ENCODE measurements around the gene NCAPH2.

Gene NCAPH2

DNA sequence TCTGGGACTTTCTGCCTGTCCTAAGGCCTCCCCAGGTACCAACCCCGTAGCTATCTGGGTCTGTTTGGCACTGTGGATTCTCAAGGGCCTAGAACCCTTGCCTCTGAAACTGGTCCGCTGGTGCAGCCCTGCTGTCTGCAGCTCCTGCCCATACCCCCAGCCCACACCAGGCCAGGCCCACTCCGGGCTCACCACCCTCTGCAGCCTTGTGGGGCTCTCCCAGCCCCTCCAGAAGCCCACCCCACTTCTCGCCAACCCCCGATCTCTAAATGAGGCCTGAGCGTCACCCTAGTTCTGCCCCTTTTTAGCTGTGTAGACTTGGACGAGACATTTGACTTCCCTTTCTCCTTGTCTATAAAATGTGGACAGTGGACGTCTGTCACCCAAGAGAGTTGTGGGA, 42.4 kb downstream of the NCAPH2 start:
- no peak for DNase-seq

GRCh38 chr22:50551160-50551752, 43.2 kb downstream of the NCAPH2 start:
- DNase-seq: no peak

DNA sequence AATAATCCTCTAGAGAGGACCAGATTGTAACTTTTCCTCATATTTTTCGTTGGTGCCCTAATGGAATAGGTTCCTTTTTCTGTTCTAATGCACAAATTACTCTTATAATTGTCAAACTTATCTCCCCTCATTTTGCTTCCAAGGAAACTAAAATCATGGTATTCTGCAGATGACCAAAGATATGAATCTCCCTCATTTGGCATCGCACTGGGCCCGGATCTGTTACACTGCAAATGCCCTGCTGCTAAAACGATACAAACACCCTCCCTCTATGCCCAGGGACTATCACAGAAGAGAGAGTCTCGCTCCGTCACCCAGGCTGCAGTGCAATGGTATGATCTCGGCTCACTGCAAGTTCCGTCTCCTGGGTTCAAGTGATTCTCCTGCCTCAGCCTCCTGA, 45.3 kb downstream of the NCAPH2 start:
- no peak for DNase-seq

- no peak for DNase-seq
These were observed 48.7 kb downstream of the NCAPH2 start for GRCh38 chr22:50556703-50557102.

DNA sequence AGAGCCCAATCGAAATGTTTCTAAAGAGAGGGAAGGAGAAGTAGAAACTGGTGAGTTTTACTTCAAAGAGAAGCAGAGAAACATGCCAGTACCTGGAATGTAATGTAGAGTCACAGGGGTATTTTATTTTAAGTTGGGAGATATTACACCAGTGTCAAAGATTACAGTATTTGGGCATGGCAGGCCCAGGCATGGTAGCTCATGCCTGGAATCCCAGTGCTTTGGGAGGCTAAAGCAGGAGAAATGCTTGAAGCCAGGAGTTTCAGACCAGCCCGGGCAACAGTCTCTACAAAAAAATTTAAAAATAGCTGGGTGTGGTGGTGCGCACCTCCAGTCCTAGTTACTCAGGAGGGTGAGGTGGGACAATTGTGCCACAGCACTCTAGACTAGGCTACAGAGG, 52.0 kb downstream of the NCAPH2 start:
- no peak for DNase-seq

- DNase-seq: no peak
These were observed 53.7 kb downstream of the NCAPH2 start for GRCh38 chr22:50561401-50562358.

GRCh38 chr22:50562523-50563412, 54.7 kb downstream of the NCAPH2 start, which contains the start of gene SYCE3:
SYCE3 (minus strand) TSS chr22:50562919; CDS start chr22:50556405, 6,514 bp downstream.
- peak; percentile 92 for DNase-seq

DNA sequence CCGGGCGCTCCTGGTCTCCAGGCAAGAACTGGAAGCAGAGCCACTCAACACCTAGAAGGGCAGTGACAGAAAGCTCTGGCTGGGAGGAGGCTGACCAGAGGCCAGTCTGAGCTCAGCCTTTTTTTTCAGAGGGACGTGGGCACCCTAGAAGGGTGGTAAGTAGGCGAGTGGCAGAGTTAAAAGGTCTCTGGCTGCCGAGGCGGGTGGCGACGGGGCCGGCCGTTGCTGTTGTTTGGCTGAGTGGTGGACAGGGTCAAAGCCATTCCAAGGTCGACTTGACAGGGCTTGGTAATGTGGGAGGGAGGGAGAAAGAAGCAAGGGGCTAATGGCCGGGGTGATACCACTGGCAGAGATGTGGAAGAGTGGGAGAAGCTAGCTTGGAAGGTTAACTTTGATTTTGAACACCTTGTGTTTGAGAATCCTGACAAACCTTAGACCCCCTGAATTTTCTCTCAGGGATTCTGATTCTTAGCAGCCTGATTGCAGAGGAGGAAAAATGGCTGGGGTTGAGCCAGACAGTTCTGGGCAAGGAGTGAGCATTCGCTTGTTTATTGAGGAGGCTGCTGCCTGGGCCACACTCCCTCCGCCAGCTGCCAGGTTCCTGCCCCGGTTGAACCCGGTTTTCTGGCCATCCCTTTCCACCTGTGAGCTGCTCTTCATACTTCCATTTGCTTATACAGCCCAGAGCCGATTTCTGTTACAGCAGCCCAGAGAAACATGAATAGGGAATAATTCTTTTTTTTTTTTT, 55.6 kb downstream of the NCAPH2 start:
- no peak for DNase-seq

DNA sequence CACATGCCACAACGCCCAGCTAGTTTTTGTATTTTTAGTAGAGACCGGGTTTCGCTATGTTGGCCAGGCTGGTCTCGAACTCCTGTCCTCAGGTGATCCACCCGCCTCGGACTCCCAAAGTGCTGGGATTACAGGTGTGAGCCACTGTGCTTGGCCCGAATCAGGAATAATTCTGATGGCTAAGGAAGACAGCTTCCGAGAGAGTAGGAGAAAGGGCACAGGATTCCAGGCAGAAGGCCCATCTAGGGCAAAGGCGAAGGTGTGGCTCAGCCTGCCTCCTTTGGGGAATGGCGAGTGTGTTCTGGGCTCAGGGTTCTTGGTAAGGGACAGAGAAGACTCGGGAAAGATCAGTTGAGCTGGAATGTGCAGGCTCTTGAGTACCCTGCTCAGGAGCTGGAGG, 56.3 kb downstream of the NCAPH2 start:
- no peak for DNase-seq

DNA sequence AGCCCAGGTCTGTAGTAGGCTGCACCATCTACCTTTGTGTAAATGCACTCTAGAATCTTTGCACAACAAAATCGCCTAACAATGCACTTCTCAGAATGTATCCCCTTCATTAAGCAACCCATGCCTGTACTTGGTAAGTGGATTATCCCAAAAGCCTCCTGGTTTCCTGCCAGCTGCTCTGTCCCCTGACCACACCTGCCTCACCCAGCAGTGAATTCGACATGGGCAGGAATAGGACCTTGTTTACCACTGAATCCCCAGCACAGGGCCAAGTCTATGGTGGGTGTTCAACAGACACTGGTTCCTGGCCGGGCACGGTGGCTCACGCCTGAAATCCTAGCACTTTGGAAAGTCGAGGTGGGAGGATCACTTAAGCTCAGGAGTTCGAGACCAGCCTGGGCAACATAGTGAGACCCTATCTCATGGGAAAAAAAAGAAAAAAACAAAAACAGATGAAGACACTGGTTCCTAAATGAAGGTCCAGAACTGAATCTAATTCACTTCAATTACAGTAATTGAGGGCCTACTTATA, 59.8 kb downstream of the NCAPH2 start:
- DNase-seq: no peak

DNA sequence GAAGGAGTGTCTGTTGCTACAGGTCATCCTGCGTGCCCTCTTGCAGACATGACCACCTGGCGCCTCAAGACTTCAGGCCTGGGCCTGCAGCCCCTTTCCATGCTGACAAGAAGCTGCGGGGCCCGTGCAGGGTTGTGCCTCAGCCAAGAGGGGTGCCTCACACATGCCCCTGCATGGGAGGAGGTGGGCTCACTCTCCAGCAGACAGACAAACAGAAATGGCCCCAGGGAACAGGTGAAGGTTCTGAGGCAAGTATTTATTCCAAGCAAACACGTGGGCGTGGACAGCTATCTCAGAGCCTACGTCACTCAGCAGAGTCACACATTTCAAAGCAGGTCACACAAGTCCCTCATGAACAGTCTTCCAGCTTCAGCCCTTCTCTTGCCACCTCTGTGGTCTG, 60.6 kb downstream of the NCAPH2 start:
- DNase-seq: no peak

GRCh38 chr22:50569041-50569459, 61.0 kb downstream of the NCAPH2 start:
- DNase-seq: no peak

GRCh38 chr22:50569896-50570535, 62.0 kb downstream of the NCAPH2 start:
- no peak for DNase-seq

DNA sequence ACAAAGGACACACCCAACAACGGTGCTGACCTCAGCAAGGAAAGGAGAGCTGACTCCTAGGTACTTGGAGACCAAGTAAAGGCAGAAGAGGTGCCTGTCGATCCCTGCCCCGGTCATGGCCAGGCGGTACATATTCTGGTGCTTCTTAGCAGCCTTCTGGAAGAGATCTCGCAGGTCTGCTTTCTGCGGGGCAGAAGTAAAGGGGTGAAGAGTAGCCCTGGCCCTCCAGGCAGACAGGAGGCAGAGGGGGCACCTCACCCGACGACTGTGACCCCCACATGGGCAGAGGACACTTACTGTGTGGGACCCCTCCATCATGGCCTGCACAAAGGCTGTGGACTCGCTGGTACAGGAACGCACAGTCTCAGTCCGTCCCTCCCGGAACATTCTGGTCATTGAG, 62.8 kb downstream of the NCAPH2 start:
- no peak for DNase-seq

GRCh38 chr22:50571264-50572175, 63.5 kb downstream of the NCAPH2 start:
- no peak for DNase-seq

DNA sequence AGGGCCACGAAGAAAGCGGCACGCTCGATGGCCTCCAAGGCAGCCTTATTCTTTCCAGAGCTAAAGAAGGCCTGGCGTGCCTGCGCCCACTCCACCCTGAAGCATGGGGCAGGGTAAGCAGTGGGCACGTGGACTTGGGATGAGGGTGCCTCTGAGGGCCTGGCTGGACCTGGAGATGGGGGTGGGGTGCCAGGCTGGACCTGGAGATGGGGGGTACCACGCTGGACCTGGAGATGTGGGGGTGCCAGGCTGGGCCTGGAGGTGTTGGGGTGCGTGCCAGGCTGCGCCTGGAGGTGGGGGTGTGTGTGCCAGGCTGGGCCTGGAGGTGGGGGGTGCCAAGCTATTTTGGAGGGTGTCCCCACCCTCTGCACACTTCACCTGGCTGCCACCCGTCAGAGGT, 64.9 kb downstream of the NCAPH2 start:
- no peak for DNase-seq

DNA sequence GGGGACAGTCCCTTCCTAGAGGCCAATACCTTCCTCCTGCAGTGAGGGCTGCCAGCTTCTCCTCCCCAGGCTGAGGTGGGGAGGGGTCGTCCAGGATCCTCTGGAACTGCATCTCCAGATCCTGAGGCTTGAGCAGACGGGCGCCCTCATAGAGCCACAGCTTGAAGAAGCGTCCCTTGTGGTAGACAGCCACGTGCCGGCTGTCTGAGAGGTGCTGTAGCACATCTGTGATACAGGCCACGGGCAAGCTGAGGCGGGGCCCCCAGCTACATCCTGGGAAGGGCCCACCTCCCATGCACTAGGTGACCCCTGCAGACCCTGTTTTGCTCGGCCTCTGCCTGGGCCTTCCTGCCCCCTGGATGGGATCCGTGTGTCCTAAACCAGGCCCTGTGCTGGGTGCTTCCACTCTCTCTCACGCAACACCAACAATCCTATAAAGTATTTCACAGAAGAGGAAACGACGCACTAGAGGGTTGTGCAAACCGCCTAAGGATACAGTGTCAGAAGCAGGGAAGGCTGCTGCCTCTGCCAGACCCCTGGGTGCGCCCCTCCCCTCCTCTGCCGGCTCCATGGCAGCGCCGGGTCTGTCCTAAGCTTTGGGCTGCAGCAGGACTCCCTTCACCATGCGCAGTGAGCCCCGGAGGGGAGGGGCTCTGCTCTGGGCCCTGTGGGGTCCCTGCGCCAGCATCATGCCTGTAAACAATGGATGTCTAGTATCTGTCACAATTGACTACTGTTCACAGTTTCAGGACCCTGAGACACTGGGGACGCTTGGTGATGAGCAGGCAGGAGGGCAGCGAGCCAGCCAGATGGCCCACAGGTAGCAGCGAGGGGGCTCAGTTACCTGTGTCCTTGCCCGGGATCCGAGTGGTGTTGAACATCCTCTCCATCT, 65.7 kb downstream of the NCAPH2 start:
- no peak for DNase-seq

DNA sequence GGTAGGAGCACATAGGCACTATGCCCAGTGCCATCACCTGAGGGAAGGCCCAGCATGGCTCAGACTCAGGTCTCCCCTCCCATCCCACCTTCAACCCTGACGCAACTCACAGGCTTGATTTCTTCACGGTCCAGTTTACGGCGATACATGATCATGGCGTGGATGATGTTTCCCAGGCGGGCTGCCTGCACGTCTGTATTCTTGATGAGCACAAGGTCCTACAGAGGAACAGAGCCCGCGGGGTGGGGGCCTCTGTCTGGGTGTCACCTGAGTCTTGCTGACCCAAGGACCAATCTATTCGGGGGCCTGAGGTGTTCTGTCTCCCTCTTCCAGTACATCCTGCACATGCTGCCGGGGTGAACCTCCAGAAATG, 66.3 kb downstream of the NCAPH2 start:
- no peak for DNase-seq
